ENCODE results near the gene TPT1.

DNA sequence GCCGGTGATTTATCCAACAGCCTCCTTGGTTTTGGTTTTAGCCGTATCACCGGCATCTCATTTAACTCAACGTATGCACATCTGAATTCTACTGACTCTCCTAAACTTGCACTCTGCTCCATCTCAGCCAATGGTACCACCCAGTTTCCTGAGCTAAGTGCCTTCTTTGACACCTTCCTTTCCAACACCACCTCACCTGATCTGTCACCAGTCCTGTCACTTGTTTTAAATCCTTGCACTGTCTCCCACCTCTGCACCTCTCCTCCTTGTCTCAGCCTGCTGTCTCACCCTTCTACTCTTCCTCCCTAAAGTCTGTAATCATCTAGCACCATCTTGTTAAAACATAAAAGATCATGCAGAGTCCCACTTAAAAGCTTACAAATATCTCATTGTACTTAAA lies 28.1 kb upstream of the TPT1 start:
- TF ChIP-seq, protein P1, sequence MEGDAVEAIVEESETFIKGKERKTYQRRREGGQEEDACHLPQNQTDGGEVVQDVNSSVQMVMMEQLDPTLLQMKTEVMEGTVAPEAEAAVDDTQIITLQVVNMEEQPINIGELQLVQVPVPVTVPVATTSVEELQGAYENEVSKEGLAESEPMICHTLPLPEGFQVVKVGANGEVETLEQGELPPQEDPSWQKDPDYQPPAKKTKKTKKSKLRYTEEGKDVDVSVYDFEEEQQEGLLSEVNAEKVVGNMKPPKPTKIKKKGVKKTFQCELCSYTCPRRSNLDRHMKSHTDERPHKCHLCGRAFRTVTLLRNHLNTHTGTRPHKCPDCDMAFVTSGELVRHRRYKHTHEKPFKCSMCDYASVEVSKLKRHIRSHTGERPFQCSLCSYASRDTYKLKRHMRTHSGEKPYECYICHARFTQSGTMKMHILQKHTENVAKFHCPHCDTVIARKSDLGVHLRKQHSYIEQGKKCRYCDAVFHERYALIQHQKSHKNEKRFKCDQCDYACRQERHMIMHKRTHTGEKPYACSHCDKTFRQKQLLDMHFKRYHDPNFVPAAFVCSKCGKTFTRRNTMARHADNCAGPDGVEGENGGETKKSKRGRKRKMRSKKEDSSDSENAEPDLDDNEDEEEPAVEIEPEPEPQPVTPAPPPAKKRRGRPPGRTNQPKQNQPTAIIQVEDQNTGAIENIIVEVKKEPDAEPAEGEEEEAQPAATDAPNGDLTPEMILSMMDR (IDR thresholded peaks at IDR 0.05; ENCODE audit: low read length), result no peak
- no peak for TF ChIP-seq EZH2 (IDR thresholded peaks at IDR 0.05; ENCODE audit: borderline replicate concordance, low read length)
